ENCODE measurements around the gene ELOVL6. TPM values are rescaled to one million over a fixed set of nuclear protein-coding genes. Genes with fewer than 3 reads are reported as not detected.

Gene ELOVL6
- total RNA-seq, 1 experiment from 2014 or later, result 38.7 TPM

DNA sequence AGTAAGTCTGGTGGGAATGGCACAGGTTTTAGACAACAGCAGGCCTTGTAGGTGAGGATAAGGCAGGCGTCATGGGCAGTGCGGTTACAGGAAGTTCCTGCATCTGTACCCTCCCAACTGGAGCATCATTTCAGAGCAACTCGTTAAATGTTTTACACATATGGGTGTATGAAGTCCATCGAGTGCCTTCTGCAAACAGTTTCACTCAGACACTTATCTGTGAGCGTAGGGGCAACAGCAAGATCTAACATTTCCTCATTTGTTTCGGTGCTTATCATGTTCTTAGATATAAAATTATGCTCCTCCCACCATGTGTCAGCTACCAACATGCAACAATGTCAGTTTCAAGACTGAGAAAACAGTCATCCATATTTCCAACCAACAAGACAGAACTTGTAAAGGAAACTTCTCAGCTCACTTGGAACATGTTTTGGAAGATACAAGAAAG, 69.9 kb downstream of the ELOVL6 start (continued):
- TF ChIP-seq, protein P1, sequence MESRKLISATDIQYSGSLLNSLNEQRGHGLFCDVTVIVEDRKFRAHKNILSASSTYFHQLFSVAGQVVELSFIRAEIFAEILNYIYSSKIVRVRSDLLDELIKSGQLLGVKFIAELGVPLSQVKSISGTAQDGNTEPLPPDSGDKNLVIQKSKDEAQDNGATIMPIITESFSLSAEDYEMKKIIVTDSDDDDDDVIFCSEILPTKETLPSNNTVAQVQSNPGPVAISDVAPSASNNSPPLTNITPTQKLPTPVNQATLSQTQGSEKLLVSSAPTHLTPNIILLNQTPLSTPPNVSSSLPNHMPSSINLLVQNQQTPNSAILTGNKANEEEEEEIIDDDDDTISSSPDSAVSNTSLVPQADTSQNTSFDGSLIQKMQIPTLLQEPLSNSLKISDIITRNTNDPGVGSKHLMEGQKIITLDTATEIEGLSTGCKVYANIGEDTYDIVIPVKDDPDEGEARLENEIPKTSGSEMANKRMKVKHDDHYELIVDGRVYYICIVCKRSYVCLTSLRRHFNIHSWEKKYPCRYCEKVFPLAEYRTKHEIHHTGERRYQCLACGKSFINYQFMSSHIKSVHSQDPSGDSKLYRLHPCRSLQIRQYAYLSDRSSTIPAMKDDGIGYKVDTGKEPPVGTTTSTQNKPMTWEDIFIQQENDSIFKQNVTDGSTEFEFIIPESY (IDR thresholded peaks at IDR 0.05; ENCODE audit: extremely low read depth, insufficient replicate concordance, low read length), result no peak
- TF ChIP-seq ZFX (IDR thresholded peaks at IDR 0.05), result no peak
- TF ChIP-seq EZH2 (IDR thresholded peaks at IDR 0.05), result no peak

DNA sequence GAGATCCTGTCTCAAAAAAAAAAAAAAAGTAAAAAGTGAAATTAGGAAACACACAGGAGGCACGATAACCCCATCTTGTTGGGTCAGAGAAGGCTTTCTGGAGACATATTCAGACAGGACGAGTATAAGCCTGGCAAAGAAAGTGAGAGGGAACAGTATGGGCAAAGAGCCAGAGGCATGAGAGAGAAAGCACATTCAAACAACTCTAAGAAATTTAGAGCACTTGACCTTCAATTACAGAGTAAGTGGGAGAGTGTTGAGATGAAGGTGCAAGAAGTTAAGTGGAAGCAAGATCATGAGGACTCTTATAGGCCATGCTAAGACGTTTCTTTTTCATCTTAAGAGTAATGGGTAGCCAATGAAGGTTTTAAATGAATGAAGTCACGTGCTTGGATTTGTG, 70.4 kb downstream of the ELOVL6 start:
- RAD21 ChIA-PET (ENCODE audit: low non-redundant PET in 1 of 2, low total read pairs in 2 of 2, uncharacterized antibody in 2 of 2, unreplicated experiment in 2 of 2), result no interaction called here
- Histone ChIP-seq H4K20me1 (ENCODE audit: insufficient read depth) (no peaks in the 10 kb centered on the region), H3K4me3 (replicated peaks in 1 of 2; ENCODE audit: low read depth in 1 of 2, low read length in 2 of 2) (no peak overlapping the region), H3K9ac (ENCODE audit: low read length) (no peak overlapping the region), H3K27me3 (ENCODE audit: insufficient read depth, low read length) (no peaks in the 10 kb centered on the region), H3K4me2 (ENCODE audit: low read length) (no peak overlapping the region), H3K36me3 (ENCODE audit: control insufficient read depth in 1 of 2, insufficient read depth in 2 of 2, low read length in 2 of 2) (no peaks in the 10 kb centered on the region), H3K27ac (ENCODE audit: low read depth, low read length) (no peak overlapping the region), H3K9me2 (ENCODE audit: insufficient read depth) (no peaks in the 10 kb centered on the region), H3K4me1 (ENCODE audit: control insufficient read depth in 1 of 2, insufficient read depth in 2 of 2, low read length in 2 of 2) (no peaks in the 10 kb centered on the region), H2AFZ (ENCODE audit: low read depth, low read length, poor library complexity, severe bottlenecking) (no peak overlapping the region), H3K79me2 (ENCODE audit: insufficient read depth, low read length) (no peaks in the 10 kb centered on the region), H3K9me3 (ENCODE audit: control insufficient read depth in 1 of 2, insufficient read depth in 1 of 2, low read depth in 1 of 2, low read length in 2 of 2) (no peaks in the 10 kb centered on the region)
- CTCF ChIA-PET, result no interaction called here
- TF ChIP-seq FOSL1 (IDR thresholded peaks at IDR 0.05; ENCODE audit: low read depth) (no peak), ELF1 (IDR thresholded peaks at IDR 0.05; ENCODE audit: borderline replicate concordance, low read depth) (no peak), YY1 (IDR thresholded peaks at IDR 0.05; ENCODE audit: extremely low read depth, insufficient replicate concordance, low read depth, low read length) (no peak), EZH2phosphoT487 (IDR thresholded peaks at IDR 0.05; ENCODE audit: borderline replicate concordance) (no peak), REST (IDR thresholded peaks at IDR 0.05; ENCODE audit: low read depth) (no peak), EZH2 (IDR thresholded peaks at IDR 0.05) (no peak), JUND (IDR thresholded peaks at IDR 0.05) (no peak), POLR2AphosphoS5 (IDR thresholded peaks at IDR 0.05; ENCODE audit: low read depth, low read length) (no peak), ZNF274 (IDR thresholded peaks at IDR 0.05; ENCODE audit: low read depth, low read length) (no peak), CEBPB (IDR thresholded peaks at IDR 0.05; ENCODE audit: low read depth) (no peak), POLR2A (IDR thresholded peaks at IDR 0.05; ENCODE audit: borderline replicate concordance, extremely low read depth, insufficient read depth, insufficient read length) (no peak)
- TF ChIP-seq, protein P1 (IDR thresholded peaks at IDR 0.05; ENCODE audit: extremely low read depth, insufficient replicate concordance, low read length), result no peak
- TF ChIP-seq, protein P2, sequence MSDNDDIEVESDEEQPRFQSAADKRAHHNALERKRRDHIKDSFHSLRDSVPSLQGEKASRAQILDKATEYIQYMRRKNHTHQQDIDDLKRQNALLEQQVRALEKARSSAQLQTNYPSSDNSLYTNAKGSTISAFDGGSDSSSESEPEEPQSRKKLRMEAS (IDR thresholded peaks at IDR 0.05), result no peak
- TF ChIP-seq, protein P3, sequence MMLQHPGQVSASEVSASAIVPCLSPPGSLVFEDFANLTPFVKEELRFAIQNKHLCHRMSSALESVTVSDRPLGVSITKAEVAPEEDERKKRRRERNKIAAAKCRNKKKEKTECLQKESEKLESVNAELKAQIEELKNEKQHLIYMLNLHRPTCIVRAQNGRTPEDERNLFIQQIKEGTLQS (IDR thresholded peaks at IDR 0.05), result no peak
- DNase-seq (ENCODE audit: low read depth, low spot score) (no peak), ATAC-seq (no peak)
- no TSS peak for BruUV-seq (replicated peaks)
- intact Hi-C loops (cut with micrococcal nuclease), result no loop called here
- POLR2A ChIA-PET, result no interaction called here
